Measurements from ENCODE around the gene TNXB. TPM values are rescaled to one million over a fixed set of nuclear protein-coding genes. Genes with fewer than 3 reads are reported as not detected.
A peak's percentile ranks its signal among the peaks of the same experiment; 100 is the strongest.

TNXB gene
- polyA plus RNA-seq, 2 of the 4 experiments (the other 2 are of a cell fraction), result 0.80 to 1.7 TPM

GRCh38 chr6:32047084-32047478, 62.1 kb downstream of the TNXB start:
- no peak for ATAC-seq
- peak overlapping the region; percentile 43; the same call in 2 of the 3 replicates for H3K4me2 ChIP-seq
- TF ChIP-seq GATA3 (IDR thresholded peaks at IDR 0.05; ENCODE audit: borderline replicate concordance) (no peak), CEBPB (IDR thresholded peaks at IDR 0.05) (no peak), MAZ (IDR thresholded peaks at IDR 0.05; ENCODE audit: borderline replicate concordance, low read depth, low read length) (no peak), TFCP2L1 (CRISPR knock-in tag; IDR thresholded peaks at IDR 0.05) (no peak), RAD21 (conservative IDR thresholded peaks at IDR 0.05 in 1 of 2, IDR thresholded peaks at IDR 0.05 in 1 of 2) (no peak), KDM5A (IDR thresholded peaks at IDR 0.05) (no peak), PHF8 (IDR thresholded peaks at IDR 0.05; ENCODE audit: borderline replicate concordance, low read depth) (no peak), CBX2 (IDR thresholded peaks at IDR 0.05; ENCODE audit: borderline replicate concordance, low read depth) (no peak), EP300 (IDR thresholded peaks at IDR 0.05) (no peak), RARB (CRISPR knock-in tag; IDR thresholded peaks at IDR 0.05) (no peak), FOXS1 (CRISPR knock-in tag; IDR thresholded peaks at IDR 0.05) (no peak), ZNF302 (CRISPR knock-in tag; IDR thresholded peaks at IDR 0.05) (no peak), EHMT2 (IDR thresholded peaks at IDR 0.05; ENCODE audit: low read depth) (no peak)
- TF ChIP-seq, protein P1, sequence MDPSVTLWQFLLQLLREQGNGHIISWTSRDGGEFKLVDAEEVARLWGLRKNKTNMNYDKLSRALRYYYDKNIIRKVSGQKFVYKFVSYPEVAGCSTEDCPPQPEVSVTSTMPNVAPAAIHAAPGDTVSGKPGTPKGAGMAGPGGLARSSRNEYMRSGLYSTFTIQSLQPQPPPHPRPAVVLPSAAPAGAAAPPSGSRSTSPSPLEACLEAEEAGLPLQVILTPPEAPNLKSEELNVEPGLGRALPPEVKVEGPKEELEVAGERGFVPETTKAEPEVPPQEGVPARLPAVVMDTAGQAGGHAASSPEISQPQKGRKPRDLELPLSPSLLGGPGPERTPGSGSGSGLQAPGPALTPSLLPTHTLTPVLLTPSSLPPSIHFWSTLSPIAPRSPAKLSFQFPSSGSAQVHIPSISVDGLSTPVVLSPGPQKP (IDR thresholded peaks at IDR 0.05; ENCODE audit: low read depth, low read length), result no peak
- TF ChIP-seq, protein P2, sequence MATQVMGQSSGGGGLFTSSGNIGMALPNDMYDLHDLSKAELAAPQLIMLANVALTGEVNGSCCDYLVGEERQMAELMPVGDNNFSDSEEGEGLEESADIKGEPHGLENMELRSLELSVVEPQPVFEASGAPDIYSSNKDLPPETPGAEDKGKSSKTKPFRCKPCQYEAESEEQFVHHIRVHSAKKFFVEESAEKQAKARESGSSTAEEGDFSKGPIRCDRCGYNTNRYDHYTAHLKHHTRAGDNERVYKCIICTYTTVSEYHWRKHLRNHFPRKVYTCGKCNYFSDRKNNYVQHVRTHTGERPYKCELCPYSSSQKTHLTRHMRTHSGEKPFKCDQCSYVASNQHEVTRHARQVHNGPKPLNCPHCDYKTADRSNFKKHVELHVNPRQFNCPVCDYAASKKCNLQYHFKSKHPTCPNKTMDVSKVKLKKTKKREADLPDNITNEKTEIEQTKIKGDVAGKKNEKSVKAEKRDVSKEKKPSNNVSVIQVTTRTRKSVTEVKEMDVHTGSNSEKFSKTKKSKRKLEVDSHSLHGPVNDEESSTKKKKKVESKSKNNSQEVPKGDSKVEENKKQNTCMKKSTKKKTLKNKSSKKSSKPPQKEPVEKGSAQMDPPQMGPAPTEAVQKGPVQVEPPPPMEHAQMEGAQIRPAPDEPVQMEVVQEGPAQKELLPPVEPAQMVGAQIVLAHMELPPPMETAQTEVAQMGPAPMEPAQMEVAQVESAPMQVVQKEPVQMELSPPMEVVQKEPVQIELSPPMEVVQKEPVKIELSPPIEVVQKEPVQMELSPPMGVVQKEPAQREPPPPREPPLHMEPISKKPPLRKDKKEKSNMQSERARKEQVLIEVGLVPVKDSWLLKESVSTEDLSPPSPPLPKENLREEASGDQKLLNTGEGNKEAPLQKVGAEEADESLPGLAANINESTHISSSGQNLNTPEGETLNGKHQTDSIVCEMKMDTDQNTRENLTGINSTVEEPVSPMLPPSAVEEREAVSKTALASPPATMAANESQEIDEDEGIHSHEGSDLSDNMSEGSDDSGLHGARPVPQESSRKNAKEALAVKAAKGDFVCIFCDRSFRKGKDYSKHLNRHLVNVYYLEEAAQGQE (IDR thresholded peaks at IDR 0.05), result no peak
- H3K9me3 ChIP-seq, result no peaks in the 10 kb centered on the region
- DNase-seq (ENCODE audit: low read depth in 1 of 2, low spot score in 1 of 2), result no peak
- WGBS (ENCODE audit: missing lambda C conversion rate), result 50% methylated on average over 5 of the region's 11 CpGs
- peaks cover 20% of the 10 kb centered on the region for H3K4me1 ChIP-seq
- H3K4me3 ChIP-seq, result no peak overlapping the region
- FAIRE-seq, result no peak
- ChIA-PET POLR2A (no interaction called here), CTCF (interaction anchor here (0.9 to 2.3 kb wide), 5 partner anchors 12 to 73 kb away, joined by 3 to 12 read pairs (median 5); no protein-coding TSS in a partner anchor)
- peak overlapping the region in 1 of 2 experiments; percentile 67; a peak in 3 of 6 replicates for H3K27ac ChIP-seq

DNA sequence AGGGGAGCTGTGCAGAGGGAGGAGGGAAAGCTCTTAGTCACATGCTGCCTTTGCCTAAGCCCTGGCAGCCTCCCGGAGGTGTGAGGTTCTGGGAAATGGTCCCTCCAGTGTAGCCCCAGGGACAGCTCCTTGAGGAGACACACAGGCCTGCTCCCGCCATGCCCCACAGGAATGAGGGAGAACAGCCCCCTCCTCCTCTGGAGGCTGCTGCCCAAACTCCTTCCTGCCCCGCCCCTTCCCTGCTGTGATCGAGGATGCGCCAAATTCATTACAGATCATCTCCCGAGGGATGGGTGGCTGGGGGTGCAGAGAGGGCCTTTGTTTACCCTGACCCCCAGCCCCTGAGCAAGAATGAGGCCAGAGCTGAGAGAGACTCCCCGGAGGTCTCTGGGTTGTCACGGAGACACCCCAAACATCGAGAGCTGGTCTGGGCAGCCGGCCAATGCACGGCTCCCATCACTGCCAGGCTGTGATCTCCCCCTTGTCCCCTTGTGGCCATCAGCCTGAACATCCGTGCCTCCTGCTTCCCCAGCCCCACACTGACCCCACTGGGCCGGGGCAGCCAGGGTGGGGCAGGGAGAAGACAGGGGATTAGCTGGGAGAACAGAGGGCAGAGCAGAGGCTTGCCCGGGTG, 62.6 kb downstream of the TNXB start:
- FAIRE-seq, result no peak
- no peaks in the 10 kb centered on the region for H3K9me3 ChIP-seq
- ChIA-PET POLR2A (no interaction called here), CTCF (interaction anchor here (1.6 kb wide), 1 partner anchor 16 kb away, joined by 5 read pairs; no protein-coding TSS in a partner anchor)
- peak overlapping the region; percentile 43; the same call in 2 of the 3 replicates for H3K4me2 ChIP-seq
- TF ChIP-seq BHLHE40 (IDR thresholded peaks at IDR 0.05; ENCODE audit: low read depth, low read length), result no peak
- no peak for TF ChIP-seq CHD2 (IDR thresholded peaks at IDR 0.05; ENCODE audit: low read length, partially characterized antibody)
- TF ChIP-seq HEYL (CRISPR knock-in tag; IDR thresholded peaks at IDR 0.05), result no peak
- TF ChIP-seq MAZ (IDR thresholded peaks at IDR 0.05; ENCODE audit: borderline replicate concordance, low read depth, low read length), result no peak
- no peak for TF ChIP-seq TFCP2L1 (CRISPR knock-in tag; IDR thresholded peaks at IDR 0.05)
- no peak for TF ChIP-seq CEBPB (IDR thresholded peaks at IDR 0.05)
- no peak for TF ChIP-seq ZNF302 (CRISPR knock-in tag; IDR thresholded peaks at IDR 0.05)
- TF ChIP-seq HOXB13 (CRISPR knock-in tag; IDR thresholded peaks at IDR 0.05; ENCODE audit: low read depth), result no peak
- TF ChIP-seq POLR2AphosphoS2 (conservative IDR thresholded peaks at IDR 0.05; ENCODE audit: low read length), result no peak
- no peak for TF ChIP-seq PHF8 (IDR thresholded peaks at IDR 0.05; ENCODE audit: borderline replicate concordance, low read depth)
- no peak for TF ChIP-seq ZC3H11A (IDR thresholded peaks at IDR 0.05)
- TF ChIP-seq GATA3 (IDR thresholded peaks at IDR 0.05; ENCODE audit: borderline replicate concordance), result no peak
- no peak for TF ChIP-seq FOXS1 (CRISPR knock-in tag; IDR thresholded peaks at IDR 0.05)
- TF ChIP-seq, protein P2 (IDR thresholded peaks at IDR 0.05), result no peak
- no peak for TF ChIP-seq NFE2L2 (conservative IDR thresholded peaks at IDR 0.05; ENCODE audit: low read length)
- TF ChIP-seq FOSB (CRISPR knock-in tag; IDR thresholded peaks at IDR 0.05), result no peak
- TF ChIP-seq JUNB (IDR thresholded peaks at IDR 0.05), result no peak
- TF ChIP-seq ZSCAN20 (CRISPR knock-in tag; IDR thresholded peaks at IDR 0.05), result no peak
- no peak for TF ChIP-seq HDAC2 (IDR thresholded peaks at IDR 0.05)
- TF ChIP-seq HOXB5 (CRISPR knock-in tag; IDR thresholded peaks at IDR 0.05), result no peak
- ATAC-seq, result peak in 1 of 2 experiments; percentile 31; a peak in 3 of 6 replicates
- 40% methylated on average over 2 of the region's 14 CpGs for WGBS (ENCODE audit: missing lambda C conversion rate)
- H3K4me3 ChIP-seq, result no peak overlapping the region
- peak overlapping the region in 1 of 2 experiments; percentile 67; a peak in 3 of 6 replicates for H3K27ac ChIP-seq
- DNase-seq (ENCODE audit: low read depth in 1 of 2, low spot score in 1 of 2), result no peak
- H3K4me1 ChIP-seq, result peaks cover 20% of the 10 kb centered on the region
